ENCODE measurements around the gene PGAM2. TPM values are rescaled to one million over a fixed set of nuclear protein-coding genes. Genes with fewer than 3 reads are reported as not detected.

PGAM2 gene
- total RNA-seq, 1 experiment from 2014 or later = 0.13 TPM

- Histone ChIP-seq H3K36me3 (no peaks in the 10 kb centered on the region), H3K27me3 (replicated peaks) (no peaks in the 10 kb centered on the region), H3K4me1 (replicated peaks) (peaks cover 9% of the 10 kb centered on the region), H3K27ac (no peak overlapping the region), H3K4me3 (no peak overlapping the region), H3K9me3 (replicated peaks) (no peaks in the 10 kb centered on the region)
- DNase-seq (ENCODE audit: low read depth in 1 of 2, low spot score in 2 of 2) = no peak
Observed at GRCh38 chr7:44099669-44100068, 34.3 kb upstream of the PGAM2 start.

- DNase-seq (ENCODE audit: low read depth in 1 of 2, low spot score in 2 of 2) = no peak
- Histone ChIP-seq H3K36me3 (no peaks in the 10 kb centered on the region), H3K27me3 (replicated peaks) (no peaks in the 10 kb centered on the region), H3K27ac (no peak overlapping the region), H3K4me1 (replicated peaks) (peaks cover 9% of the 10 kb centered on the region), H3K9me3 (replicated peaks) (no peaks in the 10 kb centered on the region), H3K4me3 (no peak overlapping the region)
Observed at GRCh38 chr7:44098092-44099068, 33.0 kb upstream of the PGAM2 start.

GRCh38 chr7:44097064-44097932, 31.9 kb upstream of the PGAM2 start:
- DNase-seq (ENCODE audit: low read depth in 1 of 2, low spot score in 2 of 2) = no peak
- H3K27me3 ChIP-seq (replicated peaks) = no peaks in the 10 kb centered on the region
- no peaks in the 10 kb centered on the region for H3K9me3 ChIP-seq (replicated peaks)

DNA sequence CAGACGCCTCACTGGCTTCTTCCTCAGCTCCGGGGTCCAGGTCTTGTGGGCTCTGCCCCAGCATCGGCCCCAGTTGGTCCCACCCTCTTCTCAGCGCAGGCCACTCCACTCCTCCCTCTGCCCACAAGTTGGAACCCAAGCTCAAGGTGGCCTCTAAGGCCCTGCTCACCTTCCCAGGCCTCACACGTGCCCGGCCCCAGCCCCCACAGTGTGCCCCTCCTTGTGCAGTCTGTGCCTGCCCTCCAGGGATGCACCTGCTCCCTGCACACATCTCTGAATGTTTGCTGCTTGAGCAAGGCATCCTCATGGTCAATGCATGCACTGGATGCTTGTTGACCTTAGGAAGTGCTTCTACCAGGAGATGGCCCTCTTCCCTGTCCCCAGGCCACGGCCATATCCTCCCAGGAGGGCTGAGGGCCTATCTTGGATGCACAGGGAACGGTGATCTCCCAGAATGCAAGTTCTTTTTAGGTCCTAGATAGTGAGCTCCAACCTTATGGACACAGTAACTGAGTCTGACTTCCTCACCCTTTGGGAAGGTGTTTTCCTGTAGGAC, 31.0 kb upstream of the PGAM2 start:
- H3K27me3 ChIP-seq (replicated peaks) = no peaks in the 10 kb centered on the region
- H3K9me3 ChIP-seq (replicated peaks) = no peaks in the 10 kb centered on the region
- H3K27ac ChIP-seq = no peak overlapping the region
- no peaks in the 10 kb centered on the region for H3K36me3 ChIP-seq
- no peak for DNase-seq (ENCODE audit: low read depth in 1 of 2, low spot score in 2 of 2)
- H3K4me3 ChIP-seq = no peak overlapping the region
- peaks cover 9% of the 10 kb centered on the region for H3K4me1 ChIP-seq (replicated peaks)

More at GRCh38 chr7:44097064-44097932, 31.9 kb upstream of the PGAM2 start:
- Histone ChIP-seq H3K4me3 (no peak overlapping the region), H3K27ac (no peak overlapping the region), H3K4me1 (replicated peaks) (peaks cover 9% of the 10 kb centered on the region), H3K36me3 (no peaks in the 10 kb centered on the region)

GRCh38 chr7:44095781-44096180, 30.4 kb upstream of the PGAM2 start:
- H3K27me3 ChIP-seq (replicated peaks) = no peaks in the 10 kb centered on the region
- H3K4me1 ChIP-seq (replicated peaks) = peaks cover 8% of the 10 kb centered on the region
- DNase-seq (ENCODE audit: low read depth in 1 of 2, low spot score in 2 of 2) = no peak
- H3K9me3 ChIP-seq (replicated peaks) = no peaks in the 10 kb centered on the region
- no peaks in the 10 kb centered on the region for H3K36me3 ChIP-seq
- H3K27ac ChIP-seq = no peak overlapping the region
- H3K4me3 ChIP-seq = no peak overlapping the region

DNA sequence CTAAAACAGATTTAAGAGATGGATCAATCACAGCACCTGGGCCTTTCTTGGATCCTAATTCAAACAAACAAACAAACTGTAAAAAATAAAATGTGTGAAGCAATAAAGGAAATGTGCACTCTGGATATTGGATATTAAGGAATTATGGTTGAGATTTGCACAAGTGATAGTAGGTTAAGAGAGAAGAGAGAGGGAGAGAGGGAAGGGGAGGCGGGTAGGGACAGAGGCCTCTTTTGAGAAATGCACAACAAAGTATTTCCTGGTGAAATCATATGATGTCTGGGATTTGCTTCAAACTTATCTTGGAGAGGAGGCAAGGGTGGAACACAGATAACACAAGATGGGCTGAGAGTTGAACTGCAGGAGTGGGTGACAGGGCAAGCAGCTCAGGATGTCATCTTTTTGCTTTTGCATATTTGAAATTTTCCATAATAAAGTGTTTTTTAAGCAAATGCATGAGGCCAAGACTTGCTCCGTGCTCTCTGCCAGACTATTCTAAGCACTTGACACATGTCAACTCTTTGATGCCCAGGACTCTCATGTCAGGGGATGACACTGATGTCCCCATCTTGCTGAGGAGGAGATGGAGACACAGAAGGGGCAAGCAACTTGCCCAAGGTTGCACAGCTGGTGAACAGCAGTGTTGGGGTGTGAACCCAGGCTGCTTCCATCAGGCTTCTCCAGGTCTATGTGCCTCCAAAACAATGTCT, 29.7 kb upstream of the PGAM2 start:
- Histone ChIP-seq H3K4me3 (no peak overlapping the region), H3K27ac (no peak overlapping the region), H3K4me1 (replicated peaks) (peaks cover under 1% of the 10 kb centered on the region), H3K36me3 (no peaks in the 10 kb centered on the region), H3K9me3 (replicated peaks) (no peaks in the 10 kb centered on the region), H3K27me3 (replicated peaks) (no peaks in the 10 kb centered on the region)
- no peak for DNase-seq (ENCODE audit: low read depth in 1 of 2, low spot score in 2 of 2)

DNA sequence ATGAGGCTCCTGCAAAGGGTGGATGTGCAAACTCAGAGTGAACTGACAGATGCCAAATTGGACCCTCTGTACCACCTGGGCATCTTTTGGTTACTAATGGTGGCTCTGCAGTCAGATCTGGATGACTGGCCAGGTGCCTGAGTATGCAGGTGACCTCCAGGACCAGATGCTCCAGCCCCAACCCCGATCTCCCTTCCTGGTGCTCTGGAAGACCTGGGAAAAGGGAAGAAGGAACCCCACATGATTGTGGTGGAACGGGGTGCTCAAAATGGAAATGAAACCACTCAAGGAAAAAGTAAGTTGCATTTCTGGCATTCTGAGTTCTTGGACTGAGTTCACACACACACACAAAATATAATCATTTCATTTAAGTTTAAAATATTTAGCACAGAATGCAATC, 29.0 kb upstream of the PGAM2 start:
- Histone ChIP-seq H3K36me3 (no peaks in the 10 kb centered on the region), H3K9me3 (replicated peaks) (no peaks in the 10 kb centered on the region), H3K4me3 (no peak overlapping the region), H3K27ac (no peak overlapping the region), H3K4me1 (replicated peaks) (peaks cover 6% of the 10 kb centered on the region), H3K27me3 (replicated peaks) (no peaks in the 10 kb centered on the region)
- DNase-seq (ENCODE audit: low read depth in 1 of 2, low spot score in 2 of 2) = no peak

GRCh38 chr7:44093102-44093641, 27.8 kb upstream of the PGAM2 start:
- Histone ChIP-seq H3K36me3 (no peaks in the 10 kb centered on the region), H3K27me3 (replicated peaks) (no peaks in the 10 kb centered on the region), H3K4me1 (replicated peaks) (peaks cover 18% of the 10 kb centered on the region)

DNA sequence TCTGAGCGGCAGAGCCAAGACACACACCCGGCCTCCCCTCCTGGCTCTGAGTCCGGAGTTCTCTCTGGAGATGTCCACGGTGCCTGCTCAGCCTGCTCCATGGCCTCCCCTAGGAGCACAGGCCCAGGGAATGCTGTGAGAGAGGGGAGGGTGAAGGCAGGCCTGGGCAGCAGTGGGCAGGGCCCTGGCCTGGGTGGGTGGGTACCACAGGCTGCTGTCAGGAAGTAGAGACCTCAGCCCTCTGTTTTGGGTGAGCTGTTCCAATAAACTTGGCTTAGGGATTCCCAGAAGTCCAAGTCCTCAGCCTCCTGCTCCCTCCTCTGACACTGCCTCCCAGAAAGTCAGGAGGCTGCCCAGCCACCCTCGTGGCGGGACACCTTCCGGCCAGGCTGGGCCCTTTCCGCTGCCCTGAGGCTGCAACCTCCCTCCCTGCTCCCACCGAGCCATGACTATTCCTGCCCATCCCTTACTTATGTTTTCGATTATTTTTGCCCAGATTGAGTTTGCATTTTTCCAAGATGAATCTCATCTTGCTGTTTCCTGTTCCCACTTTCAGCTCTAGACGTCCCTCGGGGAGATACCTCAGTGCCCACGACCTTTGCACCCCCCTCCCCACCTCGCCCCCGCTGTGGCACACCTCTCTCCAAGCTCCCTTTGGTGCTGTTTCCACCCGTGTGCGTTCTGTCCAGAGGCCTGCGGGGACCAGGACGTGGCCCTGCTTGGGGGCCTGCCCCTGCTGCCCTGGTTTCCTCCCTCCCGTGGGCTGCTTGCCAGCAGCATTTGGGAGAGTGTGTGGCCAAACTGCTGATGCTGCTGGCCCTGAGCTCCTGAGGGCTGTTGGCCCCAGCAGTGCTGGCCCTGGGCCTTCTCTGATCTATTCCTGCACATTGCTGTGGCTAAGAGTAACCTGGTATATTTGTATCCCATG, 22.8 kb upstream of the PGAM2 start:
- Histone ChIP-seq H3K4me1 (replicated peaks) (peaks cover 55% of the 10 kb centered on the region), H3K9me3 (replicated peaks) (no peaks in the 10 kb centered on the region), H3K27me3 (replicated peaks) (no peaks in the 10 kb centered on the region), H3K36me3 (no peaks in the 10 kb centered on the region), H3K27ac (peak overlapping the region; percentile 65), H3K4me3 (no peak overlapping the region)
- peak; percentile 68 to 76 for DNase-seq (ENCODE audit: low read depth in 1 of 2, low spot score in 2 of 2)

More at GRCh38 chr7:44093102-44093641, 27.8 kb upstream of the PGAM2 start:
- no peak for DNase-seq (ENCODE audit: low read depth in 1 of 2, low spot score in 2 of 2)
- Histone ChIP-seq H3K4me3 (no peak overlapping the region), H3K9me3 (replicated peaks) (no peaks in the 10 kb centered on the region), H3K27ac (no peak overlapping the region)

DNA sequence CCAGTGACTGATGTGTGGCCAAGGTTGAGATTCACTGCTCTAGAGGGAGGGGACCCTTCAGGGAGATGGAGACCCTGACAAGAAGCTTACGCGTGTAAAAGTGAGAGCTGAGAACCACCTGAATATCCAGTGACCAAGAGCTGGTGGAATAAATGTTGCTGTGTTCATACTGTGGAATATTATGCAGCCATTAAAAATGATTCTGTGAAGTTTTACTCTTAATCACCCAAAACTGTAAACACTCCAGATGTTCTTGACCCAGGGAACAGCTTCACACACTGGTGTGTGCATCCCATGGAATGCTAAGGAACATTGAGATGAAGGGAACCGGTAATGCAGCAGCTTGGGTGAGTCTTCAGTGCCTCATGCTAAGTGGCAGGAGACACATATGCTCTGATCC, 21.3 kb upstream of the PGAM2 start:
- Histone ChIP-seq H3K27ac (no peak overlapping the region; the same call in 1 of the 2 replicates), H3K27me3 (replicated peaks) (no peaks in the 10 kb centered on the region), H3K4me1 (replicated peaks) (peaks cover 63% of the 10 kb centered on the region), H3K36me3 (no peaks in the 10 kb centered on the region; the same call in 1 of the 2 replicates), H3K9me3 (replicated peaks) (no peaks in the 10 kb centered on the region), H3K4me3 (no peak overlapping the region)
- no peak for DNase-seq (ENCODE audit: low read depth in 1 of 2, low spot score in 2 of 2)

DNA sequence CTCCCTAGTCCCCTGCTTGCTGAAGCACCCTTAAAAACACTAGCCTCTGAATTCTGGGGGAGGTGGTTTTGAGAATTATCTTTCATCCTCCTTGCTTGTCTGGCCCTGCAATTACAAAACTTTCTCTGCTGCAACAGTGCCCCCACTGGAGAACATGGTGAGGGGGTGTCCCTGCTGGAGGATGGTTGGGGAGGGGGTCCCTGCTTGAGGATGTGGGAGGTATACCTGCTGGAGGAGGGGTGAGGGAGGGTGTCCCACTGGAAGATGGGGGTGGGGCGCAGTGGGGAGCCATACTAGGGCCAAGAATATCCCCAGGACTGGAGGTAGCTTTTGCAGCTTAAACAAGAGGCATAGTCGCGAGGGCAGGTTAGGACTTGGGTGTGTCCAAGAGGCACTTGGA, 20.2 kb upstream of the PGAM2 start:
- Histone ChIP-seq H3K4me3 (no peak overlapping the region), H3K27ac (no peak overlapping the region; the same call in 1 of the 2 replicates), H3K27me3 (replicated peaks) (no peaks in the 10 kb centered on the region), H3K4me1 (replicated peaks) (peaks cover 66% of the 10 kb centered on the region), H3K9me3 (replicated peaks) (no peaks in the 10 kb centered on the region), H3K36me3 (peaks cover 3% of the 10 kb centered on the region)
- no peak for DNase-seq (ENCODE audit: low read depth in 1 of 2, low spot score in 2 of 2)

- Histone ChIP-seq H3K4me3 (no peak overlapping the region), H3K4me1 (replicated peaks) (peaks cover 64% of the 10 kb centered on the region), H3K27ac (no peak overlapping the region), H3K36me3 (peaks cover 12% of the 10 kb centered on the region), H3K27me3 (replicated peaks) (no peaks in the 10 kb centered on the region), H3K9me3 (replicated peaks) (no peaks in the 10 kb centered on the region)
- peak in 1 of 2 experiments; percentile 39 for DNase-seq (ENCODE audit: low read depth in 1 of 2, low spot score in 2 of 2)
Observed at GRCh38 chr7:44084701-44085100, 19.3 kb upstream of the PGAM2 start.

Measured in SJSA1 (cell line).